BJ (cell line): ENCODE results near the gene ACCS. TPM values are rescaled to one million over a fixed set of nuclear protein-coding genes. Genes with fewer than 3 reads are reported as not detected.

Experiments
- CTCF ChIA-PET: fragments of 350-600 bp; formaldehyde crosslinking; extraction: SDS; loops from one replicate; lab custom pipeline; 2021; ENCODE audit warnings: antibody characterized with exemption, inconsistent platforms; lab: Yijun Ruan, JAX
- POLR2A ChIA-PET: fragments of 300-600 bp; sonication (Branson Sonifier 250); formaldehyde crosslinking; extraction: SDS; loops from one replicate; lab custom pipeline; 2021; ENCODE audit warnings: antibody characterized with exemption; lab: Charles Lee
- DNase-seq: peaks from one replicate; pipeline ENCODE4 v3.0.0-alpha.2; 2011; ENCODE audit warnings: low read depth
- H3K27me3 ChIP-seq: 2 replicates; pipeline ENCODE4 v1.6.0; 2011; ENCODE audit warnings: low read length; ENCODE audit not compliant: control insufficient read depth, insufficient read depth
- H3K36me3 ChIP-seq: 2 replicates; pipeline ENCODE4 v1.5.1; 2011; ENCODE audit warnings: low read length; ENCODE audit not compliant: control insufficient read depth, insufficient read depth
- H3K4me3 ChIP-seq: 2 replicates; pipeline ENCODE4 v1.5.1; 2011; ENCODE audit warnings: low read depth, mild to moderate bottlenecking, control low read depth, low read length
- polyA plus RNA-seq: library from polyadenylated mRNA; depleted of rRNA; stranded (reverse); fragments of >200 nt; gene quantifications from 2 replicates; pipeline ENCODE4 v1.2.3, GENCODE V29; 2011
- TF ChIP-seq, protein P1 (sequence below): IDR thresholded peaks from 2 replicates; pipeline ENCODE4 v1.5.1; 2011; ENCODE audit warnings: low read depth, mild to moderate bottlenecking, control low read depth, inconsistent platforms, low read length, moderate library complexity; ENCODE audit not compliant: insufficient read depth

The ACCS gene
- polyA plus RNA-seq, 1 experiment = 13.7 TPM

DNA sequence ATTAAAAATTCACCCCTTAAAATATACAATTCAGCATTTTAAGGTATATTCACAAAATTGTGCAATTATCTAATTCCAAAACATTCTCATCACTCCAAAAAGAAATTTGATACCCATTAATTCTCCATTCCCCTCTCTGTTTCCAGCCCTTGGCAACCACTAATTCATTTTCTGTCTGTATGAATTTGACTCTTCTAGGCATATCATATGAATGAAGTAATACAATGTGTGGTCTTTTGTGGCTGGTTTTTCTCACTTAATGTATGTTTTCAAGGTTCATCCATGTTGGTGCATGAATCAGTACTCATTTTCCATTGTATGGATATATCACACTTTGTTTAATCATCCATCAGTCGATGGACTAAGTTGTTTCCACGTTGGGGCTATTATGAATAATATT, 47.2 kb upstream of the ACCS start:
- DNase-seq = no peak
- ChIA-PET POLR2A (interaction anchor here (0.6 kb wide), 1 partner anchor 36 kb away, joined by 3 read pairs; no protein-coding TSS in a partner anchor), CTCF (no interaction called here)
- TF ChIP-seq, protein P1, sequence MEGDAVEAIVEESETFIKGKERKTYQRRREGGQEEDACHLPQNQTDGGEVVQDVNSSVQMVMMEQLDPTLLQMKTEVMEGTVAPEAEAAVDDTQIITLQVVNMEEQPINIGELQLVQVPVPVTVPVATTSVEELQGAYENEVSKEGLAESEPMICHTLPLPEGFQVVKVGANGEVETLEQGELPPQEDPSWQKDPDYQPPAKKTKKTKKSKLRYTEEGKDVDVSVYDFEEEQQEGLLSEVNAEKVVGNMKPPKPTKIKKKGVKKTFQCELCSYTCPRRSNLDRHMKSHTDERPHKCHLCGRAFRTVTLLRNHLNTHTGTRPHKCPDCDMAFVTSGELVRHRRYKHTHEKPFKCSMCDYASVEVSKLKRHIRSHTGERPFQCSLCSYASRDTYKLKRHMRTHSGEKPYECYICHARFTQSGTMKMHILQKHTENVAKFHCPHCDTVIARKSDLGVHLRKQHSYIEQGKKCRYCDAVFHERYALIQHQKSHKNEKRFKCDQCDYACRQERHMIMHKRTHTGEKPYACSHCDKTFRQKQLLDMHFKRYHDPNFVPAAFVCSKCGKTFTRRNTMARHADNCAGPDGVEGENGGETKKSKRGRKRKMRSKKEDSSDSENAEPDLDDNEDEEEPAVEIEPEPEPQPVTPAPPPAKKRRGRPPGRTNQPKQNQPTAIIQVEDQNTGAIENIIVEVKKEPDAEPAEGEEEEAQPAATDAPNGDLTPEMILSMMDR = no peak
- H3K4me3 ChIP-seq = no peak overlapping the region
- no peaks in the 10 kb centered on the region for H3K36me3 ChIP-seq
- peaks cover 2% of the 10 kb centered on the region; the same call in 1 of the 2 replicates for H3K27me3 ChIP-seq

DNA sequence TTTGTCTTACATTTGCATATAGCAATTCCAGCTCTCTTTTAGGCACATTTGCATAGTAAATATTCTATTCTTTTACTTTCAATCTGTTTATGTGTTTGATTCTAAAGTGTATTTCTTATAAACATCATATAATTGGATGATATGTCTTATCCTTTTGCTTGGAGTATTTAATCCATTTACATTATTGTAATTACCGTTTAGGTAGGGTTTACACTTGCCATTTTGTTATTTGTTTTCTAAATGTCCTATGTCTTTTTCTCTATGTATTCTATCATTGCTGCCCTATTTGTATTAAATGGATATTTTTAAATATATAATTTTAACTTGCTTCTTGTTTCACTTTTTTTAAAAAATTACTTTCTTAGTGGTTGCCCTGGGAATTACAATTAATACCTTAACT, 41.1 kb upstream of the ACCS start:
- no peaks in the 10 kb centered on the region for H3K36me3 ChIP-seq
- no peak for DNase-seq
- ChIA-PET POLR2A (no interaction called here), CTCF (no interaction called here)
- no peak overlapping the region for H3K4me3 ChIP-seq
- H3K27me3 ChIP-seq = peaks cover 5% of the 10 kb centered on the region; the same call in 1 of the 2 replicates
- TF ChIP-seq, protein P1 = no peak

DNA sequence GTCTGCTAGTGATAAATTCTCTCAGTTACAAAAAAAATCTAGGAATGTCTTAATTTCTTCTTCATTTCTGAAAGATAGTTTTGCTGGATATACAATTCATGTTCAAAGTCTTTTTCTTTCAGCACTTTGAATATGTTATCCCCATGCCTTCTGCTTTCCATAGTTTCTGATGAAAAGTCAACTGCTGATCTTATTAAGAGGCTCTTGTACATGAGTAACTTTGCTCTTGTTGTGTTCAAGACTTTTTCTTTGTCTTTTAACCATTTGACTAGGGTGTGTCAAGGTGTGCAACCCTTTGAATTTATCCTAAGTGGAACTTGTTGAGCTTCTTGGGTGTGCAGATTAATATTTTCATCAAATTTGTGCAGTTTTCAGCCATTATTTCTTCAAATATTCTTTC, 40.3 kb upstream of the ACCS start:
- TF ChIP-seq, protein P1 = no peak
- peaks cover 5% of the 10 kb centered on the region; the same call in 1 of the 2 replicates for H3K27me3 ChIP-seq
- no peaks in the 10 kb centered on the region for H3K36me3 ChIP-seq
- no peak overlapping the region for H3K4me3 ChIP-seq
- no peak for DNase-seq
- POLR2A ChIA-PET = interaction anchor here (0.5 kb wide), 1 partner anchor 8 kb away, joined by 11 read pairs; no protein-coding TSS in a partner anchor
- CTCF ChIA-PET = interaction anchor here (2.0 kb wide), 1 partner anchor 136 kb away, joined by 8 read pairs; no protein-coding TSS in a partner anchor

DNA sequence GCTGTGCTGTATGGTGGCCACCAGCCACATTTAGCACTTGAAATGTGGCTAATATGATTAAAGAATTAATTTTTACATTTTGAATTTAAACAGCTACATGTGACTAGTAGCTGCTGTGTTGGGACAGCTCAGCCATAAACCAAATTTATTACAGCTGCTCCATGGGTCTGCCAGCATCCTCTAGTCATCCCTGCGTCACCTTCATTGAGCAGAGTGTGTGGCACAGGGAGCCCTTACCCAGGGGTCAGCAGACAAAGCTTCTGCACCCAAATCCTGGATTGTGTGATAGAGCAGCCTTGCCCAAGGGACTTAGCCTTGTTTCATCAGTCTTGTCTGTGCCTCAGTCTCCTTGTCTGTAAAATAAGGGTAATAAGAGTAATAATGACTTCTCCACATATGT, 37.7 kb upstream of the ACCS start:
- TF ChIP-seq, protein P1 = no peak
- POLR2A ChIA-PET = no interaction called here

DNA sequence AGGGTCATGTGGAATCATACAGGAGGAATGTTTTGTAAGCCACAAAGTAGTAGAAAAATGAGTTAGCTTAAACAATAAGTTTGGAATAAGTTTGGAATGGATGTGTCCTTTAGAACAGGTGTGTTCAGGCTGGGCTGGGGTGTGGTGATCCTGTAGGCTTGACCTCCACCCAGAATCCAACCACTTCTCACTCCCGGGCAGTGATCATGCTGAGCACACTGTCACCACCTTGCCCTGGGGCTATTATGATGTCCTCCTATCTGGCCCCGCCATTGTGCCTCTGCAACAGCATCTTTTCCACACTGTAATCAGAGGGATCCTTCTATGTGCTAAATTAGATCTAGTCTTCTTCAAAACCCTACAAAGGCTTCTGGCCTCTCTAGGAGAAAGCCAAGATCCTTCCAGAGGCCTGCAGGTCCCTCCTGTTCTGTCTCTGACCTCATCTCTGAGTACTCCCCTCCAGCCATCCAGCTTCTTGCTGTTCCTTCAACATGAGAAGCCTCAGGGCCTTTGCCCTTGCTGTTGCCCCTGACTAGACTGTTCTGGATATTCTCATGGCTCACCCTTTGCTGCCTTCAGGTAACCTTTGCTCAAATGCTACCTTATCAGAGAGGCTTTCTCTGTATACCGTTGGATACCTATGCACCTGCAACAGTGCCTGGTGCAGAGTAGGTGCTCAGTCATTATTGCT, 37.1 kb upstream of the ACCS start:
- H3K27me3 ChIP-seq = peaks cover 8% of the 10 kb centered on the region
- no peak overlapping the region for H3K4me3 ChIP-seq
- TF ChIP-seq, protein P1 = no peak
- POLR2A ChIA-PET = no interaction called here
- no peaks in the 10 kb centered on the region for H3K36me3 ChIP-seq
- CTCF ChIA-PET = interaction anchor here (0.9 to 1.9 kb wide), 2 partner anchors 132 to 139 kb away, joined by 4 read pairs; no protein-coding TSS in a partner anchor
- no peak for DNase-seq

More for the DNA sequence above, 37.7 kb upstream of the ACCS start:
- Histone ChIP-seq H3K36me3 (no peaks in the 10 kb centered on the region), H3K4me3 (no peak overlapping the region), H3K27me3 (peaks cover 8% of the 10 kb centered on the region)
- CTCF ChIA-PET = interaction anchor here (0.5 to 1.9 kb wide), 3 partner anchors 132 to 364 kb away, joined by 3 to 4 read pairs (median 4); no protein-coding TSS in a partner anchor
- no peak for DNase-seq
